AML-193 (cell line): ENCODE data around the gene COG3.

Experiments used
- DNase-seq, 2 experiments: peaks; one replicate each; lab custom pipeline; 2025; lab: John Stamatoyannopoulos, UW

COG3 gene

DNA sequence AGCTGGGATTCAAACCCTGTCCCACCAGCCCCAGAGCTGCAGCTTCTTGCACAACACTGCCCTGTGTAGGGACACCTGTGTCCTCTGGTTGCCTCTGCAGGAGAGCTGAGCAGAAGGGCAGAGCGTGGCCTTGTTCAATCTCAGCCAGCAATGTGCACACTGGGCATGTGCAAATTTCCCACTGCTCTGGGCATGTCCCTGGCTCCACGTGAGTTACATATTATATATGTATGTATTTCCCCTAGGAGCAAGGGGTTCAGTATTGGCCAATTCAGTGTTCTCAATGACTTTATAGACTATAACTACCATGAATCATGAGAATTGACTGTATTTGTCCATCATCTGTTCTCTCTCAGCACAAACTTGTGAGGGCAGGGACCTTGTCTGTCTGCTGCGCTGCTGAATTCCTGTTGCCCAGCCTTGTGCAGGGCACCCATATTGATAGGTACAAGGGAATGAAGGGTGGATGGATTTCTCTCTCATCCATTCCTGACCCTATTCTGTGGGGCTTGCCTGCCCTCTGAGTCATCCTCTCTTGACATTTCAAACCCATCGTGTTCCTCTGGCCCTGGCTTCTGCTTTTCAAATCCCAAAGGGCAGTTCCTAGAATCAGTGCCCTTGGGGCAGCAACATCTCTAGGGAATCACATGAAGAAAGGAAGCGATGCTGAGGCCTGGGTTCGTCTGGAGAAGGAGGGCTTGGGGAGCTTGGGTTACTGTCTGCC, 81.1 kb downstream of the COG3 start:
- DNase-seq: no peak

DNA sequence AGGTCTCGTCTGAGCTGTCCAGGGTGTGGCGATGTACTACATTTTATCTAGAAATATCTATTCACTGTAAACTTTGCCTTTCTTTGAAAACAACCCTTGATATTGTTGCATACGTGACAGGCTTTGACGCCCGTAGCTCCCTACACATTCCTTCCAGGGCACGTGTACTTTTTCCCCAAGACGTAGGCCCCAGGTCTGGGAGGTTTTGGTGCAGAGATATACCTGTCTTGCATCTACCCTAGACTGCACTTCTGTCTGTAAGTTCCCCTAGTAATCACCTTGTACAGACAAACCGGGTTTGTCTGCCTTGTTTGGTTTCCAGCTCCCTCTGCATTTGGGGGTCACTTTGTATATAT, 81.6 kb downstream of the COG3 start:
- no peak for DNase-seq

DNA sequence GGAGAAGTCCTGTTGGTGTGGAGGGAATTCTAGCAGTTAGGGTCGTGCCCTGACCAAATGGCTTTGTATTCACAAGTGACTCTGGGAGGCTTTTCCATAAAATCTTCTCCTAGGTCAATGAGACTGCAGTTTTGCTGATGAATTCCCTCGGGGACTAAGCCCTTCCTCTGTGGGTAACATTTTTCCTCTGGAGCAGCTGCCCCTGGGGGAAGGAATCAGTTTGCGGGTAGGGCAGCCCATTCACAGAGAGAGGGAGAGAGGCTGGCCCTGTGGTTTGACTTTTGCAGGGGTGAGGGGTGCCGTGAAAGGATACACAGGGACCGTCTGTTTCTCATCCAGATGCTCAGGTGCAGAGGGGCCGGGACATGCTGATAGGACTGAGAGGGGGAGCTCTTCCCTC, 83.5 kb downstream of the COG3 start:
- no peak for DNase-seq

DNA sequence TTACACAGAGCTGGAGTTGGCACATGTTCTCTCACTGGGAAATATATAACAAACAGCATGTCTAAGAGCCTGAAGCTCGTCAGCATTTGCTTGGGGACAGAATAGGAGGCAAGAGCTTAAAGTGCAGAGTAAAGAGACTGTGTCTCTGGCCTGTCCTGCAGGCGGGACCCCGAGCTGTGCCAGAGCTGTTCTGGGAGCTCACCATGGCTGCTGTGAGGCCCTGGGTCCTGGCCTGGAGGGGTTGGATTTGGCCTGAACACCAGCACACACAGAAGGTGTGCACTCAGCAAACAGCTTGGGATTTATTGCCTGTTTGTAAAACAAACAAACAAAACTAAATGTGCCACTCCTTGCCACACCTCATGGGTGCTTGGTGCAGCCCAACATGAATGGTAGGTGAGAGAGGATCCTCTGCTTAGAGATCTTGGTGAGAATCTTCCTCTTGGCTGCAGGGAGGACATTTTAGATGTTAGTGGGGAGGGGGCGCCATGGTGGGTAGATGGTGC, 89.9 kb downstream of the COG3 start:
- DNase-seq: no peak

DNA sequence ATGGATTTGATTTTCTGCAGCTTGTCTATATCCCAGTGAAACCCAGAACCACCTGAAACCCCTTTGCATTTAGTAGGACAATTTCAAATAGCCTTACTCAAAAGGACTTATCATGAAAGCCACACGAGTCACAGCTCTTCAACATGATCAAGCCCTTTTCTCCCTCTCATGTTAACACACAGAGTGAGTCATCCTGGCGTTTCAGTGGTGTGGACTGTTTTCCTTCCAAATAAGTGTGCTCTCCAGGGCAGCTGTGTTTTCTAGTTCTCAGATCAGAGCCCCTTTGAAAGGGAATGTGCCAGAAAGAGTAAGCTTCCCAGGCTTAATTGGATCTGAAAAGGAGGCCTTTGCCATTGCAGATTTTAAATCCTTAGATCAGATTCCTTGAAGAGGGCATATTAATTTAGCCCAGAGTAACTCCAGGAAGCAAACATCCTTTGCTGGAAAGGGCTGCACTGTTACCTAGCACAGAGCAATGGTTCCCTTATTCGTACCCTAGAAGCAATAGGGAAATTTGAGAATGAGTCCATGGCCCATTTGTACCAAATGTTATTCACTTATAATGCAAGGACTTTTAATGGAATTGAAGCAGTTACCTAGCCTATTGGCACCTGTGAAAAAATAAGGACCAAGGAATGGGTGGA, 99.5 kb downstream of the COG3 start:
- no peak for DNase-seq

DNA sequence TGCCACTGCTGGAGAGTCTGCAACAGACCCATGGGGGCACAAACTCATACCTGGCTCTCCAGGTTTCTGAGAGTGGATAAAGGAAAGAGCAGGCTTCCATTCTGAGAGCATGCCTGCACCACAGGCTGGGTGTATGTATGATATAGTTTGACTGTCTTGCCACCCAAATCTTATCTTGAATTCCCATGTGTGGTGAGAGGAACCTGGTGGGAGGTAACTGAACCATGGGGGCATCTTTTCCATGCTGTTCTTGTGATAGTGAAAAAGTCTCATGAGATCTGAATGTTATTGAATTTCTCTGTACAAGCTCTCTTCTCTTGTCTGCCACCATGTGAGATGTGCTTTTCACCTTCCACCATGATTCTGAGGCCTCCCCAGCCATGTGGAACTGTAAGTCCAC, 100.6 kb downstream of the COG3 start:
- DNase-seq: no peak

DNA sequence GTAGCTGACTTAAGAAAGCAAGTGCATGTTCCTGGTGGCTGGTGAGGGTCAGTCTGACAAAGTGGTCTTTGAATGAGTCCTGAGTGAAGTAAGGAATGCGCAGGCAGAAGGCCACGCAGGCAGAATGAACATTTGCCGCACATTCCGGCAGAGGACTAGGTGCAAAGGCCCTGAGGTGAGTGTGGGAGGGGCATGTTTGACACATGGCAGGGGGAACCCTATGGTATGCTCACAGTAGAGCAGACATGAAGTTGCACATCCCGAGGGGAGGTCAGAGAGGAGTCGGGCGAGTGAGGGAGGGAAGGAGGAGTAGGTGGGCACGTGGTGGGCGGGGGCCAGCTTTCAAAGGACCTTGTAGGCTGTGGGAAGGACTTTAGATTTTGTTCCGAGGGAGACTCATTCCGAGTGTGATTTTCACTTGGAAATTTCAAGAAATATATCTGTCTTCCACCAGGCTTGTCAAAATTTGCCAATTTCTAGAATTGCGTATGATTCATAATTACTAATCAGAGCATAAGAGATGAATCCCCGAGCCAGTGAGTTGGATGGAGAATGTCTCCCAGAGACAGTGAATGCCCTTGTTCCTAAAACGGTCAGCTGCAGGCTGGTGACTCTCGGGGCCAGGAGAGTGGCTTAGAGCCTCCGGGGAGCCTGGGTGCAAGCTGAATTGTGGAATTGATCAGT, 110.5 kb downstream of the COG3 start:
- no peak for DNase-seq

DNA sequence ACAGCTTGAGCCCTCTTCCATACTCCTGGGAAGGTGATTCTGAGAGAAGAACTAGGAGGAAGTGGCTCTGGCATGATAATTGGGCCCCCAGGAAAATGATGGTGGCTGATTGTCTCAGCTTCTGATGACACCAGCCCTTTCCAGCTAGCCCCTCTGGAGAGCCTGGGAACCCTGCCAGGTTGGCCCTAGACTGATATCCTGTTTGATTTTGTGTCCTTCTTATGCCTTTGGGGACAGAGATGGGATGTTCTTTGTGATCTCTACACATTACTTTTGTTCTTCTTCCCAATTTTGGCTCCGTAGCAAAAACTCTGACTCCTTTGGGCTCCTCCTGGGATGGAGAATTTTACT, 111.1 kb downstream of the COG3 start:
- DNase-seq: no peak

DNA sequence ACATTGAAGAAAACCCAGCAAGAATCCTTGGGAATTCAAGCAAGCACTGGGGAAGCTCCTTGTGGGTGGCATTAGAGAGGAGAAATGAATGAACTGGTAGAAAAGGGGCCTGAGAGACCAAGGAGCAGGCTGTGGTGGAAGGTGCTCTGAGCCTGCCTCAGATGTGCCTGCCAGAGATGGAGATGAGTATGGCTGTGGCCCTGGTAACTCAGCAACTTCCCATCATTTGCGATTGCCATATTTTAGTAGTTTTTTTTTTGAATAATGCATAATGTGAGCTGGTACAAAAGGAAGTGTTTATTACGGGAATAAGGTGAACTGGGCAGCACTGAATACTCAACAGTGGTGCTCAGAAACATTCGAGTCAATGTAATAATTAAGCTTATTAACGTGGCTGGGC, 111.7 kb downstream of the COG3 start:
- DNase-seq: no peak

DNA sequence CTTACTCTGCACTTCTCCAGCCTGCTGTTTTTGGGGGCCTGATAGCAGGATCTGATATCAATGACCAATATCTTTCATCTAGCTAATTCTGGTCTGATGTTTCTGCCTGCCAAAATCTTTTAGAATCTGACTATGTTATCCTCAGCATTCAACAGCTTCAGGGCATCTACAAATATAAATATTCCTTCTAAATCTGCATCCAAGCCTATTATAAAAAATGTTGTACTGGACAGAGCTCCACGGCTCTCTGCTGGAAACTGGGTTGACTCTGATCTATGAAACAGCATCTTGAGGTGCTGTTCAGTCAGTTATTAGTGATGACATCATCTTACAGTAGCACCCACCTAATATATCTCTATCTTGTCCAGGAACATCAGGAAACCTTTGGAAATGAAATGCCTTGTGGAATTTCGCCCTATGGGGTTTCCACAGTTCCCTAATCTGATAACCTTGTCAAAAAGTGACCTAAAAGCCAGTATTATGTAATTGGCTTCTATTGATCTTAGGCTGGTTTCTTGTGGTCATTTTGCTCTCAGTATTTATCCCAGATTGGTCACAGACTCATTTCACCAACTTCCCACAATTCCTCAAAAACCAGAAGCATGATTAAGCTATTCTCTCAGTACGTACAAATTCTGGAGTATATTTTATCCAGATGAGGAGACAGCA, 117.8 kb downstream of the COG3 start:
- DNase-seq: no peak

DNA sequence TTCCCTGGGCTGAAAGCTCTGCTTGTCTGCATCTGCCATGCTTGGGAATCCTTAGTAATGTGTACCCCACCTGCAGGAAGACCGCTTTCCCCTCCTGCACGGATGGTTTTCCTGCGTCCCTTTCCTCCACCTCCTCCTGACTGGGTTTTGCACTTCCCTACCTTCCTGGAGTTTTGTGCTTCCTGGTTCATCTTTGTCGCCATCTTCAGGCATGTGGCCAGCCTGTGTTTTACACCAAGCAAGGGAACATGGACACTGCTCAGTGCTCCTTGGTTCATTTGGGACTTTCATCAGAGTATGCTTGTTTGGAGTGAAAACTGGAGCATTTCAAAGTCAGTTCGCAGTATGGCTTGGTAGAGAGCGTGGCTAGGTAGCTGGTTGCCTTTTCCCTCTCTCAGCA, 120.1 kb downstream of the COG3 start:
- no peak for DNase-seq
